Lung (tissue), 12 donors: ENCODE results near the gene CRYAA. TPM values are rescaled to one million over a fixed set of nuclear protein-coding genes. Genes with fewer than 3 reads are reported as not detected.
A peak's percentile ranks its signal among the peaks of the same experiment; 100 is the strongest.

ENCODE experiments used
- ATAC-seq: fragments of 200-7000 bp; cut with Tn5 transposase; one replicate; pipeline ENCODE4 v1.9.1; 2020; ENCODE audit warnings: moderate number of reproducible peaks; ENCODE audit not compliant: insufficient read depth, low FRiP score
- DNase-seq, 3 donors: peaks; one replicate each; pipeline ENCODE4 v3.0.0-alpha.2; 2013 to 2017
- H3K27ac ChIP-seq, 2 donors: one replicate each; pipeline ENCODE4 v1.5.1; 2013; ENCODE audit warnings: mild to moderate bottlenecking in 2 of 2, moderate library complexity in 2 of 2, control low read depth in 1 of 2, inconsistent platforms in 1 of 2, low read depth in 1 of 2, low read length in 1 of 2
- H3K27me3 ChIP-seq, 3 donors: one replicate each; pipeline ENCODE4 v1.5.1; 2013; ENCODE audit warnings: low read length in 2 of 3; ENCODE audit not compliant: control insufficient read depth in 3 of 3, insufficient read depth in 3 of 3
- H3K36me3 ChIP-seq, 4 donors: one replicate each; pipeline ENCODE4 v1.5.1; 2013; ENCODE audit warnings: low read length in 4 of 4, mild to moderate bottlenecking in 1 of 4, moderate library complexity in 1 of 4; ENCODE audit not compliant: control insufficient read depth in 4 of 4, insufficient read depth in 4 of 4
- H3K4me1 ChIP-seq, 5 donors: one replicate each; pipeline ENCODE4 v1.5.1; 2013; ENCODE audit warnings: low read length in 5 of 5, mild to moderate bottlenecking in 2 of 5, moderate library complexity in 1 of 5; ENCODE audit not compliant: control insufficient read depth in 5 of 5, insufficient read depth in 5 of 5
- H3K4me3 ChIP-seq: one replicate; pipeline ENCODE4 v1.5.1; 2013; ENCODE audit warnings: mild to moderate bottlenecking, control low read depth, moderate library complexity
- H3K9ac ChIP-seq, 2 donors: one replicate each; pipeline ENCODE4 v1.5.1; 2013; ENCODE audit warnings: low read length in 2 of 2, control low read depth in 1 of 2; ENCODE audit not compliant: insufficient read depth in 1 of 2
- H3K9me3 ChIP-seq, 4 donors: one replicate each; pipeline ENCODE4 v1.5.1; 2013; ENCODE audit warnings: low read length in 3 of 4, mild to moderate bottlenecking in 1 of 4, moderate library complexity in 1 of 4; ENCODE audit not compliant: control insufficient read depth in 4 of 4, insufficient read depth in 3 of 4
- CTCF ChIP-seq: IDR thresholded peaks from 2 replicates; pipeline ENCODE4 v1.5.1; 2012; ENCODE audit warnings: mild to moderate bottlenecking; ENCODE audit errors: control extremely low read depth, extremely low read depth
- WGBS, 2 donors: extraction: QIAGEN DNeasy Blood & Tissue Kit; methylation state at CpG; one replicate each; pipeline ENCODE4 v1.1.7; 2013; 5-methylcytosine and 5-hydroxymethylcytosine counted together
- polyA plus RNA-seq, 2 donors: library from polyadenylated mRNA; stranded (reverse); fragments of 200-250 nt; gene quantifications; one replicate each; pipeline ENCODE4 v1.2.1, GENCODE V29; 2013
- total RNA-seq, 2 donors: library from RNA; depleted of rRNA in 1 of 2; stranded (reverse); fragments of >200 nt in 1 of 2; gene quantifications; one replicate each; pipeline ENCODE4 v1.2.1, GENCODE V29; 2014 to 2021
- donor health status: control.
- donor health status: control.
- donor health status: Bipolar disorder and iron deficiency.
- donor health status: healthy.
- donor health status: DM: yes; HTN: yes; CAD: no.

The CRYAA gene
- total and polyA plus RNA-seq, 4 donors = not detected

- H3K4me1 ChIP-seq = peaks cover 2 to 25% (median 6%) of the 10 kb centered on the region in 5 donors
- no peak overlapping the region for H3K9ac ChIP-seq
- no peaks in the 10 kb centered on the region for H3K27me3 ChIP-seq
- 67 to 69% methylated on average over 32 of the region's 32 CpGs for WGBS, 2 donors
- H3K27ac ChIP-seq = peak overlapping the region in 1 of 2 donors; percentile 37
- peak; percentile 12 to 29 (median 16) for DNase-seq
- no peak for ATAC-seq
- H3K36me3 ChIP-seq = no peaks in the 10 kb centered on the region
- no peak overlapping the region for H3K4me3 ChIP-seq
- no peaks in the 10 kb centered on the region for H3K9me3 ChIP-seq
- no peak for TF ChIP-seq CTCF
Measured at GRCh38 chr21:43195121-43196021, 26.6 kb downstream of the CRYAA start.

DNA sequence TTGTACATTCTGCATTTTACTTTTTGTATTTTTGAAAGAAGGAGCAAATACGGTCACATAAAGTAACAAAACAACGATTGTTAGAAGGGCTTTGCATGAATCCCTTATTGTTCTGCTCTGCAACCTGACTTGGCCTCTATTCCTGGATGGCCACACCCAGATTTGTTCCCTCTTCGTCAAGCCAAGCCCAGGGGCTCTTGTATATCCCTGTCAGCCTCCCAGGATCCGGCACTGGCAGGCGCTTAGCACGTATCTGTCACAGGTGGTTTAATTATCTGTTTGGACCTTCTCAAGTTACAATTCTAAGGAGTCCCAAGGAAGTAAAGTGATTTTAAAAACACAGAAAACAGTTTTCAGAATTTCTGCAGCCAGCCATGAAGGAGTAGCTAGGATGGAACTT, 28.0 kb downstream of the CRYAA start:
- Histone ChIP-seq H3K36me3 (no peaks in the 10 kb centered on the region), H3K4me3 (no peak overlapping the region), H3K4me1 (peaks cover 2 to 25% (median 6%) of the 10 kb centered on the region in 5 donors), H3K9me3 (peaks cover 0 to 10% (median 0%) of the 10 kb centered on the region in 4 donors), H3K27me3 (no peaks in the 10 kb centered on the region), H3K9ac (no peak overlapping the region), H3K27ac (peak overlapping the region; percentile 15 to 32)
- no peak for TF ChIP-seq CTCF
- no peak for ATAC-seq
- DNase-seq = peak in 1 of 3 donors; percentile 11
- 35 to 74% methylated on average over 6 of the region's 6 CpGs for WGBS, 2 donors

- Histone ChIP-seq H3K4me1 (peaks cover 0 to 25% (median 6%) of the 10 kb centered on the region in 5 donors), H3K9ac (no peak overlapping the region), H3K9me3 (peaks cover 0 to 11% (median under 1%) of the 10 kb centered on the region in 4 donors), H3K27ac (no peak overlapping the region), H3K27me3 (no peaks in the 10 kb centered on the region), H3K36me3 (no peaks in the 10 kb centered on the region), H3K4me3 (no peak overlapping the region)
- no peak for ATAC-seq
- WGBS, 2 donors = 86 to 93% methylated on average over 2 of the region's 2 CpGs
- no peak for TF ChIP-seq CTCF
- no peak for DNase-seq
Measured at GRCh38 chr21:43198376-43198775, 29.6 kb downstream of the CRYAA start.
